ENCODE measurements around the gene FOXM1. TPM values are rescaled to one million over a fixed set of nuclear protein-coding genes. Genes with fewer than 3 reads are reported as not detected.

Gene FOXM1
- total RNA-seq, 1 experiment from 2014 or later: 118 TPM

- TF ChIP-seq NR2C2 (CRISPR knock-in tag; IDR thresholded peaks at IDR 0.05) (no peak), E2F5 (CRISPR knock-in tag; IDR thresholded peaks at IDR 0.05) (no peak), ZNF121 (CRISPR knock-in tag; IDR thresholded peaks at IDR 0.05) (no peak)
- Mint-ChIP-seq H3K9me3 (no peaks in the 10 kb centered on the region), H3K27ac (no peak overlapping the region), H3K4me1 (peaks cover 3% of the 10 kb centered on the region), H3K4me3 (no peak overlapping the region), H3K36me3 (peaks cover 10% of the 10 kb centered on the region), H3K27me3 (ENCODE audit: low read depth) (no peaks in the 10 kb centered on the region)
- no peak for ATAC-seq
- ChIA-PET CTCF (interaction anchor here (1.1 to 1.7 kb wide), 2 partner anchors 13 to 41 kb away, joined by 4 to 5 read pairs; no protein-coding TSS in a partner anchor), POLR2A (no interaction called here)
- no peak for DNase-seq (ENCODE audit: low spot score)
These were observed 35.8 kb downstream of the FOXM1 start for GRCh38 chr12:2841056-2841650.

- no peaks in the 10 kb centered on the region for H3K9me3 Mint-ChIP-seq
- no peak for DNase-seq (ENCODE audit: low spot score)
- H3K36me3 Mint-ChIP-seq: peaks cover 14% of the 10 kb centered on the region
- no peak overlapping the region for H3K4me3 Mint-ChIP-seq
- no peaks in the 10 kb centered on the region; the same call in none of the 2 replicates for H3K27me3 Mint-ChIP-seq (ENCODE audit: low read depth)
- no peak overlapping the region for H3K27ac Mint-ChIP-seq
- ATAC-seq: no peak
- no peak for TF ChIP-seq ZBTB21 (CRISPR knock-in tag; IDR thresholded peaks at IDR 0.05; ENCODE audit: borderline replicate concordance)
- no peak for TF ChIP-seq SMAD4 (CRISPR knock-in tag; IDR thresholded peaks at IDR 0.05)
- no peak for TF ChIP-seq MLX (CRISPR knock-in tag; IDR thresholded peaks at IDR 0.05)
- no peak for TF ChIP-seq IRF1 (CRISPR knock-in tag; IDR thresholded peaks at IDR 0.05)
- no peak for TF ChIP-seq ZNF416 (CRISPR knock-in tag; IDR thresholded peaks at IDR 0.05)
- no peak for TF ChIP-seq ZNF671 (CRISPR knock-in tag; IDR thresholded peaks at IDR 0.05)
- TF ChIP-seq EMX1 (CRISPR knock-in tag; IDR thresholded peaks at IDR 0.05): no peak
- no peak for TF ChIP-seq ZNF423 (CRISPR knock-in tag; IDR thresholded peaks at IDR 0.05)
- no peak for TF ChIP-seq SOX15 (CRISPR knock-in tag; IDR thresholded peaks at IDR 0.05)
- no peak for TF ChIP-seq HMGXB4 (CRISPR knock-in tag; IDR thresholded peaks at IDR 0.05)
- TF ChIP-seq FOXP1 (CRISPR knock-in tag; IDR thresholded peaks at IDR 0.05; ENCODE audit: borderline replicate concordance): no peak
- no peak for TF ChIP-seq AFF4 (CRISPR knock-in tag; IDR thresholded peaks at IDR 0.05; ENCODE audit: borderline replicate concordance)
- no peak for TF ChIP-seq HMGA2 (CRISPR knock-in tag; IDR thresholded peaks at IDR 0.05)
- TF ChIP-seq USF1 (CRISPR knock-in tag; IDR thresholded peaks at IDR 0.05): no peak
- no peak for TF ChIP-seq FOXJ3 (CRISPR knock-in tag; IDR thresholded peaks at IDR 0.05; ENCODE audit: borderline replicate concordance)
- TF ChIP-seq MXD4 (CRISPR knock-in tag; IDR thresholded peaks at IDR 0.05; ENCODE audit: borderline replicate concordance): no peak
- TF ChIP-seq JAZF1 (CRISPR knock-in tag; IDR thresholded peaks at IDR 0.05): no peak
- peaks cover 16% of the 10 kb centered on the region for H3K4me1 Mint-ChIP-seq
- ChIA-PET POLR2A (no interaction called here), CTCF (interaction anchor here (1.4 to 1.8 kb wide), 2 partner anchors 9 to 49 kb away, joined by 8 to 12 read pairs; no protein-coding TSS in a partner anchor)
These were observed 40.4 kb downstream of the FOXM1 start for GRCh38 chr12:2836574-2836973.
